OCI-LY3 (cell line): ENCODE results near the gene SLC6A6.
"Not testable (repeated sequence)": the region's sequence is repeated elsewhere in the genome, so short reads cannot be mapped to it uniquely, and the experiment has no call there.

Experiments used
- CTCF ChIP-seq: fragments of 200-600, 300-600 bp; sonication (generic); IDR thresholded peaks from 2 replicates; pipeline ENCODE4 v1.5.1; 2014; ENCODE audit warnings: antibody characterized with exemption, low read length, low read depth
- EZH2phosphoT487 ChIP-seq: fragments of 200-600 bp; shearing (Covaris generic); IDR thresholded peaks from 2 replicates; pipeline ENCODE4 v1.6.1; 2018; ENCODE audit warnings: antibody characterized with exemption, mixed run types, low read depth

- not testable (repeated sequence) for TF ChIP-seq CTCF, EZH2phosphoT487
These were observed 113.1 kb downstream of the SLC6A6 start for GRCh38 chr3:14515526-14515925.
